HFFc6 (cell line): ENCODE measurements around the gene AIPL1. TPM values are rescaled to one million over a fixed set of nuclear protein-coding genes. Genes with fewer than 3 reads are reported as not detected.

Experiments
- DNase-seq: peaks from one replicate; pipeline ENCODE4 v3.0.0-alpha.2; 2018
- H3K27ac Mint-ChIP-seq: 2 replicates; pipeline ENCODE4 v1.8.0; 2020; ENCODE audit warnings: mild to moderate bottlenecking, mixed read lengths
- H3K27me3 Mint-ChIP-seq: 2 replicates; pipeline ENCODE4 v1.8.0; 2021; ENCODE audit warnings: mild to moderate bottlenecking, moderate library complexity, mixed read lengths; ENCODE audit not compliant: insufficient read depth
- H3K36me3 Mint-ChIP-seq: 2 replicates; pipeline ENCODE4 v1.8.0; 2021; ENCODE audit warnings: low read depth, mixed read lengths
- H3K4me1 Mint-ChIP-seq: 2 replicates; pipeline ENCODE4 v1.8.0; 2020; ENCODE audit warnings: low read depth, mixed read lengths
- H3K4me3 Mint-ChIP-seq: 2 replicates; pipeline ENCODE4 v1.8.0; 2020; ENCODE audit warnings: mild to moderate bottlenecking, moderate library complexity, mixed read lengths
- H3K9me3 Mint-ChIP-seq: 2 replicates; pipeline ENCODE4 v1.8.0; 2020; ENCODE audit warnings: mild to moderate bottlenecking, mixed read lengths
- CTCF ChIP-seq: fragments of 200-600 bp; sonication (generic); IDR thresholded peaks from 2 replicates; pipeline ENCODE4 v1.5.0; 2021; ENCODE audit warnings: antibody characterized with exemption, mild to moderate bottlenecking
- total RNA-seq, 6 experiments: library from RNA; stranded (reverse); fragmentation: NEBNext Ultra II Directional; extraction: Animal tissue kit (Norgen Biotek cat#: 25700); gene quantifications; 2 replicates in 1 of 6; 3 replicates in 5 of 6; pipeline ENCODE4 v1.2.3, GENCODE V29; 2021

The AIPL1 gene
- total RNA-seq, 6 experiments from 2014 or later: not detected

DNA sequence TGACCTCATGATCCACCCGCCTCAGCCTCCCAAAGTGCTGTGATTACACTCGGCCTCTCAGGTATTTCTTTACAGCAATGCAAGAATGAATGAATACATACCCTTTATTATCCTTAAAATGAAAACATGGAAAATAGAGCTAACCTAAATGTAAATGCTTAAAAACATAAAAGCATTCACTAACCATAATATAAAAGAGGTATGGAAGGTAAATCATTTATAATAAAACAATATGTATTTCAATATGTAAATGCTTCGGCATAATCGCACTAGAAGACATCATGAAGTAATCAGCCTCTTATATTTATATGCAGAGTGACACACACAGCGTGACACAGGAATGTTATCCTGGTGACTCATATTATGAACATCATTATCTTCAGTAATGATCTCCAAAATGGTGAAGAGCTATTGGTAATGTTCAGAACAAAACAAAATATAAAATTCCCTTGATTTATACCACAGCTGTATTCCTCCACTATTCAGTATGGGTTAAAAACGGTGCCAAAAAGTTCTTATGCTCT lies 53.9 kb downstream of the AIPL1 start:
- Mint-ChIP-seq H3K4me3 (no peak overlapping the region), H3K9me3 (peaks cover 13% of the 10 kb centered on the region), H3K27ac (no peak overlapping the region), H3K36me3 (no peaks in the 10 kb centered on the region), H3K4me1 (peaks cover 11% of the 10 kb centered on the region), H3K27me3 (peaks cover 22% of the 10 kb centered on the region)
- no peak for TF ChIP-seq CTCF
- DNase-seq: peak; percentile 40

- peaks cover 13% of the 10 kb centered on the region for H3K9me3 Mint-ChIP-seq
- H3K4me3 Mint-ChIP-seq: no peak overlapping the region
- peaks cover 26% of the 10 kb centered on the region for H3K4me1 Mint-ChIP-seq
- H3K27ac Mint-ChIP-seq: no peak overlapping the region
- no peaks in the 10 kb centered on the region for H3K36me3 Mint-ChIP-seq
- H3K27me3 Mint-ChIP-seq: peaks cover 8% of the 10 kb centered on the region
- TF ChIP-seq CTCF: no peak
- no peak for DNase-seq
Observed at GRCh38 chr17:6377906-6378305, 57.0 kb downstream of the AIPL1 start.

GRCh38 chr17:6376931-6377361 lies 58.0 kb downstream of the AIPL1 start:
- peaks cover 13% of the 10 kb centered on the region for H3K9me3 Mint-ChIP-seq
- no peak overlapping the region for H3K4me3 Mint-ChIP-seq
- no peak for DNase-seq
- TF ChIP-seq CTCF: no peak
- H3K36me3 Mint-ChIP-seq: no peaks in the 10 kb centered on the region
- H3K27ac Mint-ChIP-seq: no peak overlapping the region
- peaks cover 26% of the 10 kb centered on the region for H3K4me1 Mint-ChIP-seq
- H3K27me3 Mint-ChIP-seq: peaks cover 9% of the 10 kb centered on the region

GRCh38 chr17:6374761-6375312 lies 60.1 kb downstream of the AIPL1 start:
- peak; percentile 8 for DNase-seq
- H3K36me3 Mint-ChIP-seq: no peaks in the 10 kb centered on the region
- peaks cover 13% of the 10 kb centered on the region for H3K9me3 Mint-ChIP-seq
- peaks cover 5% of the 10 kb centered on the region for H3K27me3 Mint-ChIP-seq
- H3K27ac Mint-ChIP-seq: no peak overlapping the region
- peaks cover 14% of the 10 kb centered on the region for H3K4me1 Mint-ChIP-seq
- no peak overlapping the region; the same call in 1 of the 2 replicates for H3K4me3 Mint-ChIP-seq
- no peak for TF ChIP-seq CTCF

- no peak for TF ChIP-seq CTCF
- Mint-ChIP-seq H3K4me3 (no peak overlapping the region; the same call in 1 of the 2 replicates), H3K9me3 (peaks cover 13% of the 10 kb centered on the region), H3K27ac (no peak overlapping the region), H3K36me3 (no peaks in the 10 kb centered on the region), H3K27me3 (peaks cover 5% of the 10 kb centered on the region), H3K4me1 (peaks cover 14% of the 10 kb centered on the region)
- no peak for DNase-seq
Observed at GRCh38 chr17:6374271-6374691, 60.6 kb downstream of the AIPL1 start.

Other genes with a start within 250 kb of the AIPL1 start
- gene PIMREG, start 9.3 kb upstream of the AIPL1 start, total RNA-seq: 10 to 100 TPM; 17.0 to 42.5 (median 38.7) TPM
- 1 to 10 TPM in 4 of 6 experiments, under 1 TPM in 2; 0.94 to 1.1 (median 1.0) TPM for gene PITPNM3, start 121.4 kb upstream of the AIPL1 start, total RNA-seq
- 10 to 100 TPM; 15.1 to 17.8 (median 16.4) TPM for gene KIAA0753, start 205.6 kb upstream of the AIPL1 start, total RNA-seq
- 100 to 1,000 TPM; 115 to 154 (median 139) TPM for gene TXNDC17, start 205.9 kb upstream of the AIPL1 start, total RNA-seq
- gene MED31, start 216.5 kb upstream of the AIPL1 start, total RNA-seq: 10 to 100 TPM; 19.5 to 23.9 (median 20.0) TPM
- 1 to 10 TPM; 1.0 to 1.7 (median 1.3) TPM for gene C17orf100, start 216.6 kb upstream of the AIPL1 start, total RNA-seq